DND-41 (cell line): Measurements from ENCODE around the gene CBLN1.

Experiments
- EZH2 ChIP-seq: IDR thresholded peaks from 3 replicates; pipeline ENCODE4 v1.6.1; 2012; ENCODE audit warnings: borderline replicate concordance, low read depth, mild to moderate bottlenecking, moderate library complexity, low read length, inconsistent platforms; ENCODE audit not compliant: severe bottlenecking
- TF ChIP-seq, protein P1 (sequence below): IDR thresholded peaks from 2 replicates; pipeline ENCODE4 v1.5.1; 2012; ENCODE audit warnings: borderline replicate concordance, low read length, moderate library complexity, mild to moderate bottlenecking; ENCODE audit not compliant: poor library complexity, severe bottlenecking; ENCODE audit errors: extremely low read depth

DNA sequence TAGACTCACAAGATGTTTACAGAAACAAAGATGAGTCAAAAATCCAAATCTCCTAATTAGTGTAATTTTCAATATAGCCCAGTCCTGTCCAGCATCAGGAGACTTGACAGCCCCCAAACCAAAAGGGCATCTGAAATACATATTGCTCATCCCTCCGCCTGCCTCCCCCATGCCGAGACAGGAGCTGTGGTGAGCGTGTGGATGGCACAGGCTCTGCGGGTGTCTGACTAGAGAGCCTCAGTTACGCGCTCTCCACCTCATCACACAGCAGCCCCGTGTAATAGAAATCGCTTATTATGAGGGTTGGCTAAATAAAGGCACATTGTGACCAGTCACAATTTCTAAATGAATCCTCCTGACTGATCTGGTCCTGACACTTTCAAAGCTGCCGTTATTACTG lies 43.1 kb upstream of the CBLN1 start:
- TF ChIP-seq EZH2: no peak
- TF ChIP-seq, protein P1, sequence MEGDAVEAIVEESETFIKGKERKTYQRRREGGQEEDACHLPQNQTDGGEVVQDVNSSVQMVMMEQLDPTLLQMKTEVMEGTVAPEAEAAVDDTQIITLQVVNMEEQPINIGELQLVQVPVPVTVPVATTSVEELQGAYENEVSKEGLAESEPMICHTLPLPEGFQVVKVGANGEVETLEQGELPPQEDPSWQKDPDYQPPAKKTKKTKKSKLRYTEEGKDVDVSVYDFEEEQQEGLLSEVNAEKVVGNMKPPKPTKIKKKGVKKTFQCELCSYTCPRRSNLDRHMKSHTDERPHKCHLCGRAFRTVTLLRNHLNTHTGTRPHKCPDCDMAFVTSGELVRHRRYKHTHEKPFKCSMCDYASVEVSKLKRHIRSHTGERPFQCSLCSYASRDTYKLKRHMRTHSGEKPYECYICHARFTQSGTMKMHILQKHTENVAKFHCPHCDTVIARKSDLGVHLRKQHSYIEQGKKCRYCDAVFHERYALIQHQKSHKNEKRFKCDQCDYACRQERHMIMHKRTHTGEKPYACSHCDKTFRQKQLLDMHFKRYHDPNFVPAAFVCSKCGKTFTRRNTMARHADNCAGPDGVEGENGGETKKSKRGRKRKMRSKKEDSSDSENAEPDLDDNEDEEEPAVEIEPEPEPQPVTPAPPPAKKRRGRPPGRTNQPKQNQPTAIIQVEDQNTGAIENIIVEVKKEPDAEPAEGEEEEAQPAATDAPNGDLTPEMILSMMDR: no peak
